ENCODE data around the gene MYO16.

Gene MYO16

GRCh38 chr13:108955741-108956140 is 326.3 kb downstream of the MYO16 start:
- H3K9ac ChIP-seq (ENCODE audit: low read length): no peak overlapping the region
- H3K27ac ChIP-seq (ENCODE audit: low read depth, low read length): no peak overlapping the region
- H3K79me2 ChIP-seq (ENCODE audit: insufficient read depth, low read length): no peaks in the 10 kb centered on the region
- H3K9me3 ChIP-seq (ENCODE audit: insufficient read depth, low read length): no peaks in the 10 kb centered on the region
- no peaks in the 10 kb centered on the region for H4K20me1 ChIP-seq (ENCODE audit: low read depth, low read length)
- H3K36me3 ChIP-seq (ENCODE audit: low read length): no peaks in the 10 kb centered on the region
- H3F3A ChIP-seq (ENCODE audit: insufficient read depth): no peaks in the 10 kb centered on the region
- TF ChIP-seq, protein P1, sequence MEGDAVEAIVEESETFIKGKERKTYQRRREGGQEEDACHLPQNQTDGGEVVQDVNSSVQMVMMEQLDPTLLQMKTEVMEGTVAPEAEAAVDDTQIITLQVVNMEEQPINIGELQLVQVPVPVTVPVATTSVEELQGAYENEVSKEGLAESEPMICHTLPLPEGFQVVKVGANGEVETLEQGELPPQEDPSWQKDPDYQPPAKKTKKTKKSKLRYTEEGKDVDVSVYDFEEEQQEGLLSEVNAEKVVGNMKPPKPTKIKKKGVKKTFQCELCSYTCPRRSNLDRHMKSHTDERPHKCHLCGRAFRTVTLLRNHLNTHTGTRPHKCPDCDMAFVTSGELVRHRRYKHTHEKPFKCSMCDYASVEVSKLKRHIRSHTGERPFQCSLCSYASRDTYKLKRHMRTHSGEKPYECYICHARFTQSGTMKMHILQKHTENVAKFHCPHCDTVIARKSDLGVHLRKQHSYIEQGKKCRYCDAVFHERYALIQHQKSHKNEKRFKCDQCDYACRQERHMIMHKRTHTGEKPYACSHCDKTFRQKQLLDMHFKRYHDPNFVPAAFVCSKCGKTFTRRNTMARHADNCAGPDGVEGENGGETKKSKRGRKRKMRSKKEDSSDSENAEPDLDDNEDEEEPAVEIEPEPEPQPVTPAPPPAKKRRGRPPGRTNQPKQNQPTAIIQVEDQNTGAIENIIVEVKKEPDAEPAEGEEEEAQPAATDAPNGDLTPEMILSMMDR (IDR thresholded peaks at IDR 0.05; ENCODE audit: insufficient read depth, low read length, poor library complexity, severe bottlenecking): no peak
- no peak for TF ChIP-seq EZH2phosphoT487 (conservative IDR thresholded peaks at IDR 0.05; ENCODE audit: low read length)
- H3K9me2 ChIP-seq (replicated peaks; ENCODE audit: insufficient read depth, low read length): no peaks in the 10 kb centered on the region
- no peaks in the 10 kb centered on the region for H3K27me3 ChIP-seq (ENCODE audit: low read length)
- H2AFZ ChIP-seq (ENCODE audit: low read depth, low read length, severe bottlenecking): no peak overlapping the region
- H3K4me2 ChIP-seq (ENCODE audit: low read depth, low read length, poor library complexity, severe bottlenecking): no peak overlapping the region
- H3K4me3 ChIP-seq (ENCODE audit: insufficient read depth, low read length, poor library complexity, severe bottlenecking): no peak overlapping the region

DNA sequence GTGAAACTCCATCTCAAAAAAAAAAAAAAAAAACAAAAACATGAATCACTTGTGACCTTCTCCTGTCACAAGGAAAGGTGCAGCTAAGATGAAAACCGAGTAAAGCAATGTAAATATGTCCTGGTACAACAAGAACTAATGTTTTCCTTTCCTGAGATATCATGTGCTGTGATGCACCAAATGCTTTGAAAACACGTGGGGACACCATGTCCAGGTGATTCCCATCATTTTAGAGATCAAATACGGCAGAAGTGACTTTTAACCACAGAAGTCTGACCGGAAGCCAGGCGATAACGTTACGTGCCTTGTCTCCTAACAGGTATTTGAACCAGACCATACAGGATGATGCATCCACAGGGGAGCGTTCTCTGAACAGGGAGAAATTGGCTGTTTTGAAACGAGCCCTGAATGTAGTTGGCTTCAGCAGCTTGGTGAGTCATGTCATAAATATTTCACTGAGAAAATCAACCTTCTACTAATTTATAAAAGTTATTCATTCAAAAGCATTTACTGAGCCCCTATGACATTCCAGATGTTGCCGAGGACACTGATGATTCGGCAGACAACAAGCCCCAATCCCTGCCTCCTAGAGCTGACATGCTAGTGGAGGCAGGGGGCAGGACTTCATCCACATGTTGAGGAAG is 328.1 kb downstream of the MYO16 start:
- Histone ChIP-seq H3K9ac (ENCODE audit: low read length) (no peak overlapping the region), H3K4me2 (ENCODE audit: low read depth, low read length, poor library complexity, severe bottlenecking) (no peak overlapping the region), H2AFZ (ENCODE audit: low read depth, low read length, severe bottlenecking) (no peak overlapping the region), H3K9me2 (replicated peaks; ENCODE audit: insufficient read depth, low read length) (no peaks in the 10 kb centered on the region), H3K27ac (ENCODE audit: low read depth, low read length) (no peak overlapping the region), H3K79me2 (ENCODE audit: insufficient read depth, low read length) (no peaks in the 10 kb centered on the region), H4K20me1 (ENCODE audit: low read depth, low read length) (no peaks in the 10 kb centered on the region), H3K27me3 (ENCODE audit: low read length) (no peaks in the 10 kb centered on the region), H3K4me3 (ENCODE audit: insufficient read depth, low read length, poor library complexity, severe bottlenecking) (no peak overlapping the region), H3F3A (ENCODE audit: insufficient read depth) (no peaks in the 10 kb centered on the region), H3K36me3 (ENCODE audit: low read length) (no peaks in the 10 kb centered on the region), H3K9me3 (ENCODE audit: insufficient read depth, low read length) (no peaks in the 10 kb centered on the region)
- TF ChIP-seq EZH2phosphoT487 (conservative IDR thresholded peaks at IDR 0.05; ENCODE audit: low read length): no peak
- TF ChIP-seq, protein P1 (IDR thresholded peaks at IDR 0.05; ENCODE audit: insufficient read depth, low read length, poor library complexity, severe bottlenecking): no peak

- Histone ChIP-seq H3K9me3 (ENCODE audit: insufficient read depth, low read length) (no peaks in the 10 kb centered on the region), H3K4me3 (ENCODE audit: insufficient read depth, low read length, poor library complexity, severe bottlenecking) (no peak overlapping the region), H3K9me2 (replicated peaks; ENCODE audit: insufficient read depth, low read length) (no peaks in the 10 kb centered on the region), H4K20me1 (ENCODE audit: low read depth, low read length) (no peaks in the 10 kb centered on the region), H3K4me2 (ENCODE audit: low read depth, low read length, poor library complexity, severe bottlenecking) (no peak overlapping the region), H3K9ac (ENCODE audit: low read length) (no peak overlapping the region), H2AFZ (ENCODE audit: low read depth, low read length, severe bottlenecking) (no peak overlapping the region), H3K79me2 (ENCODE audit: insufficient read depth, low read length) (no peaks in the 10 kb centered on the region), H3F3A (ENCODE audit: insufficient read depth) (no peaks in the 10 kb centered on the region), H3K27me3 (ENCODE audit: low read length) (no peaks in the 10 kb centered on the region), H3K36me3 (ENCODE audit: low read length) (no peaks in the 10 kb centered on the region), H3K27ac (ENCODE audit: low read depth, low read length) (no peak overlapping the region)
- TF ChIP-seq, protein P1 (IDR thresholded peaks at IDR 0.05; ENCODE audit: insufficient read depth, low read length, poor library complexity, severe bottlenecking): no peak
- no peak for TF ChIP-seq EZH2phosphoT487 (conservative IDR thresholded peaks at IDR 0.05; ENCODE audit: low read length)
Observed at GRCh38 chr13:108958013-108958376, 328.6 kb downstream of the MYO16 start.
